CD14-positive monocyte (primary cell): Measurements from ENCODE around the gene FXR2. TPM values are rescaled to one million over a fixed set of nuclear protein-coding genes. Genes with fewer than 3 reads are reported as not detected.
A peak's percentile ranks its signal among the peaks of the same experiment; 100 is the strongest.

ENCODE experiments used
- DNase-seq, 3 donors: peaks; one replicate each; pipeline ENCODE4 v3.0.0-alpha.2; 2011 to 2022
- H2AFZ ChIP-seq: 2 replicates; pipeline ENCODE4 v1.6.0; 2012; ENCODE audit warnings: mild to moderate bottlenecking, low read depth, low read length, inconsistent platforms; ENCODE audit not compliant: insufficient read depth, poor library complexity, severe bottlenecking
- H3K27ac ChIP-seq, 2 donors: 1 replicate in 1 of 2; 2 replicates in 1 of 2; pipeline ENCODE4 v1.5.1; 2012 to 2013; ENCODE audit warnings: low read length in 2 of 2, control low read depth in 1 of 2, inconsistent platforms in 1 of 2, low read depth in 1 of 2, mild to moderate bottlenecking in 1 of 2
- H3K27me3 ChIP-seq, 2 donors: one replicate each; pipeline versions ENCODE4 v1.6.0 to v1.6.1; 2011 to 2013; ENCODE audit warnings: low read length in 2 of 2; ENCODE audit not compliant: control insufficient read depth in 2 of 2, insufficient read depth in 2 of 2
- H3K36me3 ChIP-seq, 2 donors: replicated peaks in 1 of 2; 1 replicate in 1 of 2; 2 replicates in 1 of 2; pipeline versions ENCODE4 v1.5.1 to v1.6.1; 2012 to 2013; ENCODE audit warnings: low read length in 2 of 2, control low read depth in 1 of 2, inconsistent platforms in 1 of 2, mild to moderate bottlenecking in 1 of 2; ENCODE audit not compliant: insufficient read depth in 2 of 2, control insufficient read depth in 1 of 2
- H3K4me1 ChIP-seq, 2 donors: 1 replicate in 1 of 2; 2 replicates in 1 of 2; pipeline versions ENCODE4 v1.5.1 to v1.6.1; 2012 to 2013; ENCODE audit warnings: low read length in 2 of 2, control low read depth in 1 of 2, inconsistent platforms in 1 of 2, mild to moderate bottlenecking in 1 of 2, moderate library complexity in 1 of 2; ENCODE audit not compliant: insufficient read depth in 2 of 2, control insufficient read depth in 1 of 2
- H3K4me2 ChIP-seq: replicated peaks from 2 replicates; pipeline ENCODE3; 2012; ENCODE audit warnings: low read length, moderate library complexity, mild to moderate bottlenecking; ENCODE audit not compliant: poor library complexity, severe bottlenecking; ENCODE audit errors: extremely low read depth
- H3K4me3 ChIP-seq, 3 experiments: fragments of 200-600 bp in 1 of 3; sonication (generic) in 1 of 3; replicated peaks in 1 of 3; 1 replicate in 2 of 3; 2 replicates in 1 of 3; pipeline ENCODE4 v1.5.1; 2011 to 2013; ENCODE audit warnings: low read length in 3 of 3, mild to moderate bottlenecking in 3 of 3, control low read depth in 2 of 3, low read depth in 2 of 3, inconsistent platforms in 1 of 3, moderate library complexity in 1 of 3
- H3K79me2 ChIP-seq: 2 replicates; pipeline ENCODE4 v1.6.0; 2012; ENCODE audit warnings: mild to moderate bottlenecking, control low read depth, inconsistent platforms, low read length, moderate library complexity; ENCODE audit not compliant: insufficient read depth
- H3K9ac ChIP-seq: 2 replicates; pipeline ENCODE4 v1.6.0; 2017; ENCODE audit warnings: low read length, mild to moderate bottlenecking; ENCODE audit not compliant: insufficient read depth, poor library complexity, severe bottlenecking
- H3K9me3 ChIP-seq, 2 donors: replicated peaks in 1 of 2; 1 replicate in 1 of 2; 2 replicates in 1 of 2; pipeline versions ENCODE4 v1.5.1 to v1.6.1; 2012 to 2013; ENCODE audit warnings: low read length in 2 of 2, control low read depth in 1 of 2; ENCODE audit not compliant: control insufficient read depth in 1 of 2, insufficient read depth in 1 of 2
- H4K20me1 ChIP-seq: 2 replicates; pipeline ENCODE4 v1.6.0; 2012; ENCODE audit warnings: mild to moderate bottlenecking, low read length, control low read depth, moderate library complexity; ENCODE audit not compliant: insufficient read depth
- H3K27ac Mint-ChIP-seq, 7 donors: one replicate each; pipeline ENCODE4 v1.8.0; 2020; ENCODE audit warnings: mild to moderate bottlenecking in 7 of 7, mixed read lengths in 7 of 7, moderate library complexity in 6 of 7, inconsistent platforms in 2 of 7
- H3K27me3 Mint-ChIP-seq, 3 donors: one replicate each; pipeline ENCODE4 v1.8.0; 2021 to 2022; ENCODE audit warnings: low read depth in 3 of 3, mild to moderate bottlenecking in 3 of 3, mixed read lengths in 3 of 3, moderate library complexity in 3 of 3, inconsistent platforms in 1 of 3
- H3K36me3 Mint-ChIP-seq, 2 donors: one replicate each; pipeline ENCODE4 v1.8.0; 2020; ENCODE audit warnings: mixed read lengths in 2 of 2, inconsistent platforms in 1 of 2, mild to moderate bottlenecking in 1 of 2
- H3K4me1 Mint-ChIP-seq: one replicate; pipeline ENCODE4 v1.8.0; 2020; ENCODE audit warnings: mild to moderate bottlenecking, mixed read lengths
- H3K4me3 Mint-ChIP-seq, 2 donors: one replicate each; pipeline ENCODE4 v1.8.0; 2020; ENCODE audit warnings: mild to moderate bottlenecking in 2 of 2, mixed read lengths in 2 of 2, moderate library complexity in 1 of 2
- H3K9me3 Mint-ChIP-seq, 7 donors: one replicate each; pipeline ENCODE4 v1.8.0; 2020 to 2022; ENCODE audit warnings: mixed read lengths in 7 of 7, mild to moderate bottlenecking in 6 of 7, moderate library complexity in 6 of 7, inconsistent platforms in 2 of 7
- WGBS: methylation state at CpG from one replicate; pipeline ENCODE4 v1.1.5; 2013; ENCODE audit warnings: missing lambda C conversion rate; ENCODE audit not compliant: insufficient coverage; 5-methylcytosine and 5-hydroxymethylcytosine counted together
- intact Hi-C, 2 donors: fragments of 100-400 bp; cut with micrococcal nuclease; formaldehyde crosslinking; loops; one replicate each; pipeline versions ENCODE4 v1.15.0 to v1.15.1; 2023
- polyA plus RNA-seq, 3 donors: library from polyadenylated mRNA; depleted of rRNA in 1 of 3; unstranded in 2 of 3; stranded (reverse) in 1 of 3; fragments of 300-500 nt in 2 of 3; fragments of >200 nt in 1 of 3; fragmentation: Illumina TruSeq in 2 of 3; gene quantifications; 1 replicate in 2 of 3; 2 replicates in 1 of 3; pipeline ENCODE4 v1.2.3, GENCODE V29; 2012 to 2021
- small RNA-seq: library from RNA; depleted of rRNA; stranded (forward); fragments of <200 nt; gene quantifications from one replicate; pipeline ENCODE3, GENCODE V24; 2012; ENCODE audit warnings: low read depth; ENCODE audit not compliant: insufficient read length
- TF ChIP-seq, protein P1 (sequence below): fragments of 200-600 bp; IDR thresholded peaks from one replicate; pipeline ENCODE4 v1.8.0; 2022; ENCODE audit warnings: antibody characterized with exemption, mild to moderate bottlenecking

Gene FXR2
- polyA plus RNA-seq, 3 donors, result 6.2 to 23.0 (median 9.2) TPM

DNA sequence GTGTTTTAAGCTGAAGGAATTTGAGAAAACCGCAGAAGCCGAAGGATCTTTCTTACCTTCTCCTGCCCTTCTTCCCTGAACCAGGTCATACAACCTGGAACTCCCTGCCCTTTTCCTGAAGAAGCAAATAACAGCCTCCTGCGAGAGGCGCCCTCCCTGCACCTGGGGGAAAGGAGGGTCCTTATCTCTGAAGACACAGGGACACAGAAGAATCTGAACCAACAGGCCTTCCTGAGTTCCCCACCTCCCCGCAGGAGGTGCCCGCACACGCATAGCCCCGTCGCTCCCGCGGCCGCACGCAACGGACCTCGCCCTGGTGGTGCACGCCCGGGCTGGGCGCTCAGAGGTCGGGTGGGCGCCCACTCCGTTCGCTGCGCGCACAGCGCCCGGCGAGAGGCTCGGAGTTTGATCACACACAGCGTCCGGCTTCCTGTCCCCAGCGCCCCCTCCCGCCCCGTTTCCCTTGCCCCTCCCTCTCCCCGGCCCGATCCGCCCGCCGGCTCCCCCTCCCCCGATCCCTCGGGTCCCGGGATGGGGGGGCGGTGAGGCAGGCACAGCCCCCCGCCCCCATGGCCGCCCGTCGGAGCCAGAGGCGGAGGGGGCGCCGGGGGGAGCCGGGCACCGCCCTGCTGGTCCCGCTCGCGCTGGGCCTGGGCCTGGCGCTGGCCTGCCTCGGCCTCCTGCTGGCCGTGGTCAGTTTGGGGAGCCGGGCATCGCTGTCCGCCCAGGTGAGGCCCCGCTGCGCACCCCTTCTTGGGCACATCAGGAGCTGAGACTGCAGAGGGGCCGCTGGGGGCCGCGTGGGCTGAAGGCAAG, 65.9 kb downstream of the FXR2 start, which contains the start of gene TNFSF12:
Gene TNFSF12, plus strand, starts transcription at position 474 of the 816 bp plus-strand sequence. Its CDS starts 96 bp downstream, at position 570.
- peaks cover 52 to 55% of the 10 kb centered on the region in 2 donors for H3K4me1 ChIP-seq

DNA sequence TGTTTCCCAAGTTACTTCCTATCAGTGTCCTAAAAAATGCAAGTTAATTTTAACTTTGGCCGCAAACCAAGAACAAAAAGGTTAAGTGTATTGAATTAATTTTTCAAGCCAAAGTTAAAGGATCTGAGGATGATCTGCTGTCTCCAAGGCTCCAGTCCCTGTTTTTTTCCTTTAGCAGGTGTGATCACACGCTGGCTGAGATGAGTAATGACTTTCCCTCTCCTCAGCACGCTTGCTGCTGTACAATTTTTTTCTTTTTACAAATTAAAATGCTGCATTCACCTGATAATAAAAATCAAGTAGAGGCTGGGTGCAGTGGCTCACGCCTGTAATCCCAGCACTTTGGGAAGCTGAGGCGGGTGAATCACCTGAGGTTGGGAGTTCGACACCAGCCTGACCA, 69.8 kb downstream of the FXR2 start:
- Histone ChIP-seq H3K27me3 (no peaks in the 10 kb centered on the region), H3K36me3 (no peaks in the 10 kb centered on the region), H3K4me2 (no peak overlapping the region), H3K9ac (no peak overlapping the region), H3K4me1 (peaks cover 14 to 16% of the 10 kb centered on the region in 2 donors), H3K4me3 (no peak overlapping the region), H4K20me1 (no peaks in the 10 kb centered on the region), H3K9me3 (no peaks in the 10 kb centered on the region), H2AFZ (no peak overlapping the region), H3K27ac (no peak overlapping the region), H3K79me2 (peaks cover 15% of the 10 kb centered on the region)
- H3K27ac Mint-ChIP-seq, result no peak overlapping the region
- intact Hi-C loops, result no loop called here
- 100% methylated on average over 2 of the region's 6 CpGs for WGBS
- TF ChIP-seq, protein P1, sequence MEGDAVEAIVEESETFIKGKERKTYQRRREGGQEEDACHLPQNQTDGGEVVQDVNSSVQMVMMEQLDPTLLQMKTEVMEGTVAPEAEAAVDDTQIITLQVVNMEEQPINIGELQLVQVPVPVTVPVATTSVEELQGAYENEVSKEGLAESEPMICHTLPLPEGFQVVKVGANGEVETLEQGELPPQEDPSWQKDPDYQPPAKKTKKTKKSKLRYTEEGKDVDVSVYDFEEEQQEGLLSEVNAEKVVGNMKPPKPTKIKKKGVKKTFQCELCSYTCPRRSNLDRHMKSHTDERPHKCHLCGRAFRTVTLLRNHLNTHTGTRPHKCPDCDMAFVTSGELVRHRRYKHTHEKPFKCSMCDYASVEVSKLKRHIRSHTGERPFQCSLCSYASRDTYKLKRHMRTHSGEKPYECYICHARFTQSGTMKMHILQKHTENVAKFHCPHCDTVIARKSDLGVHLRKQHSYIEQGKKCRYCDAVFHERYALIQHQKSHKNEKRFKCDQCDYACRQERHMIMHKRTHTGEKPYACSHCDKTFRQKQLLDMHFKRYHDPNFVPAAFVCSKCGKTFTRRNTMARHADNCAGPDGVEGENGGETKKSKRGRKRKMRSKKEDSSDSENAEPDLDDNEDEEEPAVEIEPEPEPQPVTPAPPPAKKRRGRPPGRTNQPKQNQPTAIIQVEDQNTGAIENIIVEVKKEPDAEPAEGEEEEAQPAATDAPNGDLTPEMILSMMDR, result no peak
- H3K36me3 Mint-ChIP-seq, result peaks cover 0 to under 1% of the 10 kb centered on the region in 2 donors
- no peak for DNase-seq
- no peaks in the 10 kb centered on the region for H3K9me3 Mint-ChIP-seq
- no peak overlapping the region for H3K4me3 Mint-ChIP-seq
- H3K4me1 Mint-ChIP-seq, result peaks cover 18% of the 10 kb centered on the region
- peaks cover 5 to 13% (median 11%) of the 10 kb centered on the region in 3 donors for H3K27me3 Mint-ChIP-seq

More for the DNA sequence above, 65.9 kb downstream of the FXR2 start, which contains the start of gene TNFSF12:
- Histone ChIP-seq H4K20me1 (no peaks in the 10 kb centered on the region), H2AFZ (peak within 1 kb of the TSS; percentile 80), H3K4me3 (peak within 1 kb of the TSS; percentile 63 to 93 (median 79)), H3K27me3 (no peaks in the 10 kb centered on the region), H3K9ac (peak within 1 kb of the TSS; percentile 87), H3K36me3 (no peaks in the 10 kb centered on the region), H3K9me3 (no peaks in the 10 kb centered on the region), H3K4me2 (peak within 1 kb of the TSS; percentile 96), H3K27ac (peak within 1 kb of the TSS in 1 of 2 donors; percentile 71), H3K79me2 (peaks cover 35% of the 10 kb centered on the region)
- Mint-ChIP-seq H3K36me3 (peaks cover 18 to 22% of the 10 kb centered on the region in 2 donors), H3K27ac (peak within 1 kb of the TSS; percentile 64 to 85 (median 75)), H3K4me3 (peak within 1 kb of the TSS; percentile 81 to 94), H3K9me3 (no peaks in the 10 kb centered on the region), H3K27me3 (peaks cover 2 to 9% (median 7%) of the 10 kb centered on the region in 3 donors), H3K4me1 (peaks cover 57% of the 10 kb centered on the region)
- peak in 2 of 3 donors; percentile 37 to 42 for DNase-seq
- TF ChIP-seq, protein P1, result peak; percentile 8
- 2% methylated on average over 58 of the region's 65 CpGs for WGBS
- intact Hi-C loops, result no loop called here

Small RNA genes within 50 kb of the gene (small RNA-seq; reads per million reads assigned to genes)
- gene CD68, result not detected
- not detected for gene SNORA48
- not detected for gene SNORD10

Other genes with a start within 250 kb of the FXR2 start
- gene TNK1, start 233.8 kb downstream of the FXR2 start, polyA plus RNA-seq, result not detected
- gene PLSCR3, start 220.4 kb downstream of the FXR2 start, polyA plus RNA-seq, result 10 to 100 TPM; 37.6 to 70.4 (median 45.7) TPM
- gene TMEM256, start 210.8 kb downstream of the FXR2 start, polyA plus RNA-seq, result 10 to 100 TPM; 39.2 to 81.4 (median 72.6) TPM
- gene NLGN2, start 207.1 kb downstream of the FXR2 start, polyA plus RNA-seq, result under 1 TPM in 1 of 3 donors, not detected in 2; 0.55 TPM
- not detected for gene SPEM1, start 194.6 kb downstream of the FXR2 start, polyA plus RNA-seq
- gene SPEM2, start 189.3 kb downstream of the FXR2 start, polyA plus RNA-seq, result not detected
- gene SPEM3, start 186.0 kb downstream of the FXR2 start, polyA plus RNA-seq, result not detected
- gene TMEM102, start 179.5 kb downstream of the FXR2 start, polyA plus RNA-seq, result 10 to 100 TPM in 1 of 3 donors, 1 to 10 TPM in 2; 5.1 to 11.3 (median 9.8) TPM
- 1 to 10 TPM in 1 of 3 donors, not detected in 2; 2.2 TPM for gene FGF11, start 175.4 kb downstream of the FXR2 start, polyA plus RNA-seq
- gene CHRNB1, start 169.8 kb downstream of the FXR2 start, polyA plus RNA-seq, result 10 to 100 TPM in 2 of 3 donors, 1 to 10 TPM in 1; 9.3 to 15.7 (median 14.7) TPM
- 1 to 10 TPM; 3.4 to 8.1 (median 4.4) TPM for gene ZBTB4, start 135.3 kb downstream of the FXR2 start, polyA plus RNA-seq
- not detected for gene SLC35G6, start 133.5 kb downstream of the FXR2 start, polyA plus RNA-seq
- gene POLR2A, start 130.5 kb downstream of the FXR2 start, polyA plus RNA-seq, result 10 to 100 TPM; 12.1 to 27.9 (median 25.4) TPM
- gene TNFSF12, start 65.8 kb downstream of the FXR2 start, polyA plus RNA-seq, result 10 to 100 TPM; 37.7 to 98.3 (median 50.2) TPM
- gene TNFSF13, start 56.1 kb downstream of the FXR2 start, polyA plus RNA-seq, result 100 to 1,000 TPM; 236 to 523 (median 491) TPM
- 100 to 1,000 TPM in 1 of 3 donors, 1 to 10 TPM in 2; 2.9 to 140 (median 5.6) TPM for gene SENP3, start 53.0 kb downstream of the FXR2 start, polyA plus RNA-seq
- 100 to 1,000 TPM; 642 to 884 (median 744) TPM for gene CD68, start 35.3 kb downstream of the FXR2 start, polyA plus RNA-seq
- 100 to 1,000 TPM; 100 to 107 (median 103) TPM for gene MPDU1, start 31.0 kb downstream of the FXR2 start, polyA plus RNA-seq
- 1 to 10 TPM in 2 of 3 donors, under 1 TPM in 1; 0.86 to 1.2 (median 1.1) TPM for gene SOX15, start 24.8 kb downstream of the FXR2 start, polyA plus RNA-seq
- 100 to 1,000 TPM in 1 of 3 donors, 10 to 100 TPM in 2; 83.4 to 155 (median 89.8) TPM for gene SAT2, start 12.9 kb upstream of the FXR2 start, polyA plus RNA-seq
- gene SHBG, start 15.2 kb upstream of the FXR2 start, polyA plus RNA-seq, result under 1 TPM in 2 of 3 donors, not detected in 1; 0.43 TPM
- under 1 TPM in 1 of 3 donors, not detected in 2; 0.07 TPM for gene ATP1B2, start 36.0 kb upstream of the FXR2 start, polyA plus RNA-seq
- gene TP53, start 72.6 kb upstream of the FXR2 start, polyA plus RNA-seq, result 10 to 100 TPM; 16.2 to 35.1 (median 25.8) TPM
- 1 to 10 TPM; 6.3 to 9.8 (median 9.1) TPM for gene WRAP53, start 73.6 kb upstream of the FXR2 start, polyA plus RNA-seq
- under 1 TPM in 1 of 3 donors, not detected in 2; 0.01 TPM for gene EFNB3, start 90.3 kb upstream of the FXR2 start, polyA plus RNA-seq
- under 1 TPM in 2 of 3 donors, not detected in 1; 0.03 to 0.15 TPM for gene DNAH2, start 102.8 kb upstream of the FXR2 start, polyA plus RNA-seq
- 10 to 100 TPM in 1 of 3 donors, under 1 TPM in 2; 0.37 to 25.5 (median 0.44) TPM for gene KDM6B, start 219.3 kb upstream of the FXR2 start, polyA plus RNA-seq
- 10 to 100 TPM in 1 of 3 donors, not detected in 2; 10.2 TPM for gene TMEM88, start 240.2 kb upstream of the FXR2 start, polyA plus RNA-seq
- gene NAA38, start 242.7 kb upstream of the FXR2 start, polyA plus RNA-seq, result 100 to 1,000 TPM in 2 of 3 donors, 10 to 100 TPM in 1; 63.8 to 197 (median 148) TPM
- gene CYB5D1, start 243.1 kb upstream of the FXR2 start, polyA plus RNA-seq, result 1 to 10 TPM in 1 of 3 donors, under 1 TPM in 2; 0.50 to 4.8 (median 0.98) TPM